Measurements from ENCODE around the gene MBD3.

The MBD3 gene

DNA sequence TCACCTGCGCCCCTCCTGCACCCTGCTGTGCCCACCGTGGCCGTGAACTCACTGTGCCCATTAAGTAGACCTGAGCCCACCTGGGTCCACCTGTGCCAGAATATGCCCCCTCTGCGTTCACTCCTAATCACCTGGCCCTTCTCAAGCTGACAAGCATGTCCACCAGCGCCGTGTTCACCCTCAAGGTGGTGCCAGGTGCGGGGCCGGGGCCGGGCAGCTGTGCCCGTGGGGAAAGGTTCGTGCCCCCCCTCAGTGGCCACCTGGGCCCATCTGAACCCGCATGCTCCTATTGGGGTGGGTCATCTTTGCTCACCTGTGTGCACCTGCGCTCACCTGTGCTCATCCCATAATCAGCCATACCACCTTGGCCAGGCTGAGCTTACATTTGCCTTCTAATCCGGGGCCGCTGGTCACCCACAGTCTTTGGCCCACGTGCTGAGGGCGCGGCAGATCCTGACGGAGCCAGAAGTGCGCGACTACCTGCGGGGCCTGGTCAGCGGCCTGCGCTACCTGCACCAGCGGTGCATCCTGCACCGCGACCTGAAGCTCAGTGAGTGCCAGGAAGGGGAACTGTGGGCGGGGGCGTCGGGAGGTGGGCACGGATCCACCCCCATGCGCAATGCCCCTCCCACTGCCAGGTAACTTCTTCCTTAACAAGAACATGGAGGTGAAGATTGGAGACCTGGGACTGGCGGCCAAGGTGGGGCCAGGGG lies 66.4 kb downstream of the MBD3 start:
- TF ChIP-seq OSR1 (CRISPR knock-in tag; IDR thresholded peaks at IDR 0.05) (no peak), BACH2 (CRISPR knock-in tag; IDR thresholded peaks at IDR 0.05; ENCODE audit: borderline replicate concordance) (no peak), GLIS3 (CRISPR knock-in tag; IDR thresholded peaks at IDR 0.05) (no peak), ZFP30 (CRISPR knock-in tag; IDR thresholded peaks at IDR 0.05) (no peak), TOX (CRISPR knock-in tag; IDR thresholded peaks at IDR 0.05; ENCODE audit: borderline replicate concordance) (no peak), RARB (CRISPR knock-in tag; IDR thresholded peaks at IDR 0.05) (no peak), ZC3H10 (CRISPR knock-in tag; IDR thresholded peaks at IDR 0.05) (no peak), ARNTL (CRISPR knock-in tag; IDR thresholded peaks at IDR 0.05; ENCODE audit: borderline replicate concordance, low read depth) (no peak)
- TF ChIP-seq, protein P1, sequence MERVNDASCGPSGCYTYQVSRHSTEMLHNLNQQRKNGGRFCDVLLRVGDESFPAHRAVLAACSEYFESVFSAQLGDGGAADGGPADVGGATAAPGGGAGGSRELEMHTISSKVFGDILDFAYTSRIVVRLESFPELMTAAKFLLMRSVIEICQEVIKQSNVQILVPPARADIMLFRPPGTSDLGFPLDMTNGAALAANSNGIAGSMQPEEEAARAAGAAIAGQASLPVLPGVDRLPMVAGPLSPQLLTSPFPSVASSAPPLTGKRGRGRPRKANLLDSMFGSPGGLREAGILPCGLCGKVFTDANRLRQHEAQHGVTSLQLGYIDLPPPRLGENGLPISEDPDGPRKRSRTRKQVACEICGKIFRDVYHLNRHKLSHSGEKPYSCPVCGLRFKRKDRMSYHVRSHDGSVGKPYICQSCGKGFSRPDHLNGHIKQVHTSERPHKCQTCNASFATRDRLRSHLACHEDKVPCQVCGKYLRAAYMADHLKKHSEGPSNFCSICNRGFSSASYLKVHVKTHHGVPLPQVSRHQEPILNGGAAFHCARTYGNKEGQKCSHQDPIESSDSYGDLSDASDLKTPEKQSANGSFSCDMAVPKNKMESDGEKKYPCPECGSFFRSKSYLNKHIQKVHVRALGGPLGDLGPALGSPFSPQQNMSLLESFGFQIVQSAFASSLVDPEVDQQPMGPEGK (CRISPR knock-in tag; IDR thresholded peaks at IDR 0.05; ENCODE audit: borderline replicate concordance) = no peak
- TF ChIP-seq, protein P2, sequence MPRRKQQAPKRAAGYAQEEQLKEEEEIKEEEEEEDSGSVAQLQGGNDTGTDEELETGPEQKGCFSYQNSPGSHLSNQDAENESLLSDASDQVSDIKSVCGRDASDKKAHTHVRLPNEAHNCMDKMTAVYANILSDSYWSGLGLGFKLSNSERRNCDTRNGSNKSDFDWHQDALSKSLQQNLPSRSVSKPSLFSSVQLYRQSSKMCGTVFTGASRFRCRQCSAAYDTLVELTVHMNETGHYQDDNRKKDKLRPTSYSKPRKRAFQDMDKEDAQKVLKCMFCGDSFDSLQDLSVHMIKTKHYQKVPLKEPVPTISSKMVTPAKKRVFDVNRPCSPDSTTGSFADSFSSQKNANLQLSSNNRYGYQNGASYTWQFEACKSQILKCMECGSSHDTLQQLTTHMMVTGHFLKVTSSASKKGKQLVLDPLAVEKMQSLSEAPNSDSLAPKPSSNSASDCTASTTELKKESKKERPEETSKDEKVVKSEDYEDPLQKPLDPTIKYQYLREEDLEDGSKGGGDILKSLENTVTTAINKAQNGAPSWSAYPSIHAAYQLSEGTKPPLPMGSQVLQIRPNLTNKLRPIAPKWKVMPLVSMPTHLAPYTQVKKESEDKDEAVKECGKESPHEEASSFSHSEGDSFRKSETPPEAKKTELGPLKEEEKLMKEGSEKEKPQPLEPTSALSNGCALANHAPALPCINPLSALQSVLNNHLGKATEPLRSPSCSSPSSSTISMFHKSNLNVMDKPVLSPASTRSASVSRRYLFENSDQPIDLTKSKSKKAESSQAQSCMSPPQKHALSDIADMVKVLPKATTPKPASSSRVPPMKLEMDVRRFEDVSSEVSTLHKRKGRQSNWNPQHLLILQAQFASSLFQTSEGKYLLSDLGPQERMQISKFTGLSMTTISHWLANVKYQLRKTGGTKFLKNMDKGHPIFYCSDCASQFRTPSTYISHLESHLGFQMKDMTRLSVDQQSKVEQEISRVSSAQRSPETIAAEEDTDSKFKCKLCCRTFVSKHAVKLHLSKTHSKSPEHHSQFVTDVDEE (CRISPR knock-in tag; IDR thresholded peaks at IDR 0.05) = no peak
- no peak for ATAC-seq

DNA sequence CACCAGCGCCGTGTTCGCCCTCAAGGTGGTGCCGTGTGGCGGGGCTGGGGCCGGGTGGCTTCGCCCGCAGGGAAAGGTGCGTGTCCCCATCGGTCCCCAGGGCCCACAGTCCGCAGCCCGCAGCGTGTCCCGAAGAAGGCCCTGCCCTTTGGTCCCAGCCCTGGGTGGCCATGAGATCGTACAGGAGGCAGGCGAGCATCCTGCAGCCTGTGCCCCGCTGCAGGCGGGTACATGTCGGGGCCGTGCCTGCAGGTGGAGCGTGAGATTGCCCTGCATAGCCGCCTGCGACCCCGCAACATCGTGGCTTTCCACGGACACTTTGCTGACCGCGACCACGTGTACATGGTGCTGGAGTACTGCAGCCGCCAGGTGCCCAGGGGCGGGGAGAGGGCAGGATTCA lies 67.3 kb downstream of the MBD3 start:
- ATAC-seq = peak; percentile 51
- TF ChIP-seq PPARA (CRISPR knock-in tag; IDR thresholded peaks at IDR 0.05; ENCODE audit: borderline replicate concordance) = no peak
- no peak for TF ChIP-seq ARNTL (CRISPR knock-in tag; IDR thresholded peaks at IDR 0.05; ENCODE audit: borderline replicate concordance, low read depth)
- TF ChIP-seq OSR1 (CRISPR knock-in tag; IDR thresholded peaks at IDR 0.05) = no peak
- no peak for TF ChIP-seq RARB (CRISPR knock-in tag; IDR thresholded peaks at IDR 0.05)
- no peak for TF ChIP-seq ZFP30 (CRISPR knock-in tag; IDR thresholded peaks at IDR 0.05)
- TF ChIP-seq ZFP3 (CRISPR knock-in tag; IDR thresholded peaks at IDR 0.05) = no peak
- TF ChIP-seq, protein P3, sequence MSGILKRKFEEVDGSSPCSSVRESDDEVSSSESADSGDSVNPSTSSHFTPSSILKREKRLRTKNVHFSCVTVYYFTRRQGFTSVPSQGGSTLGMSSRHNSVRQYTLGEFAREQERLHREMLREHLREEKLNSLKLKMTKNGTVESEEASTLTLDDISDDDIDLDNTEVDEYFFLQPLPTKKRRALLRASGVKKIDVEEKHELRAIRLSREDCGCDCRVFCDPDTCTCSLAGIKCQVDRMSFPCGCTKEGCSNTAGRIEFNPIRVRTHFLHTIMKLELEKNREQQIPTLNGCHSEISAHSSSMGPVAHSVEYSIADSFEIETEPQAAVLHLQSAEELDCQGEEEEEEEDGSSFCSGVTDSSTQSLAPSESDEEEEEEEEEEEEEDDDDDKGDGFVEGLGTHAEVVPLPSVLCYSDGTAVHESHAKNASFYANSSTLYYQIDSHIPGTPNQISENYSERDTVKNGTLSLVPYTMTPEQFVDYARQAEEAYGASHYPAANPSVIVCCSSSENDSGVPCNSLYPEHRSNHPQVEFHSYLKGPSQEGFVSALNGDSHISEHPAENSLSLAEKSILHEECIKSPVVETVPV (CRISPR knock-in tag; IDR thresholded peaks at IDR 0.05) = no peak
- no peak for TF ChIP-seq TOX (CRISPR knock-in tag; IDR thresholded peaks at IDR 0.05; ENCODE audit: borderline replicate concordance)
- no peak for TF ChIP-seq ESRRG (CRISPR knock-in tag; IDR thresholded peaks at IDR 0.05)
- no peak for TF ChIP-seq SNAI2 (CRISPR knock-in tag; IDR thresholded peaks at IDR 0.05)
- TF ChIP-seq ISL1 (CRISPR knock-in tag; IDR thresholded peaks at IDR 0.05) = no peak
- TF ChIP-seq GLIS3 (CRISPR knock-in tag; IDR thresholded peaks at IDR 0.05) = no peak
- no peak for TF ChIP-seq ZNF70 (CRISPR knock-in tag; IDR thresholded peaks at IDR 0.05)

DNA sequence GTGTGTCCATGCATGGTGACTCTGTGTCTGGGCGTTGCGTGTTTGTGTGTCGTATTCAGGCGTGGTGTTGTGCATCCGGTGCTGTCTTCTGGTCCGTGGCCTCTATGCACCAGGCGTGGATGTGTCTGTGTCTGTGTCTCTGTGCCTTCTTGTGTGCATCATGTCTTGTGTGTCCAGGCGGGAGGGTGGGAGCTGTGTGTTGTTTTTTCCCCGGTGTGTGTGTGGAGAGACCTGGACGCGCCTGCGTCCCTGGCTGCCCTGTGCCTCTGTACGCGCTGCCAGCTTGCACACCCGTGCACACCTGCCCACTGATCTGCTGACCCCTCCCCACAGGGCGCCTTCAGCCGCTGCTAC lies 67.7 kb downstream of the MBD3 start:
- ATAC-seq = no peak; the same call in 2 of the 3 replicates
- no peak for TF ChIP-seq TCF4 (CRISPR knock-in tag; IDR thresholded peaks at IDR 0.05; ENCODE audit: borderline replicate concordance)
- TF ChIP-seq ZC3H10 (CRISPR knock-in tag; IDR thresholded peaks at IDR 0.05) = no peak
- TF ChIP-seq ARNTL (CRISPR knock-in tag; IDR thresholded peaks at IDR 0.05; ENCODE audit: borderline replicate concordance, low read depth) = no peak
- no peak for TF ChIP-seq CSDC2 (CRISPR knock-in tag; IDR thresholded peaks at IDR 0.05)
- no peak for TF ChIP-seq TOX (CRISPR knock-in tag; IDR thresholded peaks at IDR 0.05; ENCODE audit: borderline replicate concordance)
- TF ChIP-seq BACH2 (CRISPR knock-in tag; IDR thresholded peaks at IDR 0.05; ENCODE audit: borderline replicate concordance) = no peak
- TF ChIP-seq ISL1 (CRISPR knock-in tag; IDR thresholded peaks at IDR 0.05) = no peak
- TF ChIP-seq, protein P1 (CRISPR knock-in tag; IDR thresholded peaks at IDR 0.05; ENCODE audit: borderline replicate concordance) = no peak
- no peak for TF ChIP-seq ZNF565 (CRISPR knock-in tag; conservative IDR thresholded peaks at IDR 0.05; ENCODE audit: low read depth)
- TF ChIP-seq ZNF70 (CRISPR knock-in tag; IDR thresholded peaks at IDR 0.05) = no peak
- TF ChIP-seq ZFP3 (CRISPR knock-in tag; IDR thresholded peaks at IDR 0.05) = no peak
- TF ChIP-seq ESRRG (CRISPR knock-in tag; IDR thresholded peaks at IDR 0.05) = no peak
- TF ChIP-seq SNAI2 (CRISPR knock-in tag; IDR thresholded peaks at IDR 0.05) = no peak
- TF ChIP-seq, protein P4, sequence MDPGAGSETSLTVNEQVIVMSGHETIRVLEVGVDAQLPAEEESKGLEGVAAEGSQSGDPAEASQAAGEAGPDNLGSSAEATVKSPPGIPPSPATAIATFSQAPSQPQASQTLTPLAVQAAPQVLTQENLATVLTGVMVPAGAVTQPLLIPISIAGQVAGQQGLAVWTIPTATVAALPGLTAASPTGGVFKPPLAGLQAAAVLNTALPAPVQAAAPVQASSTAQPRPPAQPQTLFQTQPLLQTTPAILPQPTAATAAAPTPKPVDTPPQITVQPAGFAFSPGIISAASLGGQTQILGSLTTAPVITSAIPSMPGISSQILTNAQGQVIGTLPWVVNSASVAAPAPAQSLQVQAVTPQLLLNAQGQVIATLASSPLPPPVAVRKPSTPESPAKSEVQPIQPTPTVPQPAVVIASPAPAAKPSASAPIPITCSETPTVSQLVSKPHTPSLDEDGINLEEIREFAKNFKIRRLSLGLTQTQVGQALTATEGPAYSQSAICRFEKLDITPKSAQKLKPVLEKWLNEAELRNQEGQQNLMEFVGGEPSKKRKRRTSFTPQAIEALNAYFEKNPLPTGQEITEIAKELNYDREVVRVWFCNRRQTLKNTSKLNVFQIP (CRISPR knock-in tag; IDR thresholded peaks at IDR 0.05; ENCODE audit: borderline replicate concordance, low read depth) = no peak
- no peak for TF ChIP-seq ZNF8 (CRISPR knock-in tag; IDR thresholded peaks at IDR 0.05)
- TF ChIP-seq, protein P3 (CRISPR knock-in tag; IDR thresholded peaks at IDR 0.05) = no peak
- no peak for TF ChIP-seq ZFP30 (CRISPR knock-in tag; IDR thresholded peaks at IDR 0.05)
